Right lobe of liver (tissue), 4 donors: ENCODE measurements around the gene RGS3.

ENCODE experiments used
- CTCF ChIP-seq, 4 donors: fragments of 200-600 bp in 3 of 4; fragments of 450-650 bp in 1 of 4; IDR thresholded peaks; one replicate each; pipeline versions ENCODE4 v1.5.1 to v1.8.0; 2016 to 2022; ENCODE audit warnings: antibody characterized with exemption in 4 of 4, mild to moderate bottlenecking in 2 of 4
- POLR2A ChIP-seq: fragments of 450-650 bp; IDR thresholded peaks from one replicate; pipeline ENCODE4 v1.6.1; 2017; ENCODE audit warnings: antibody characterized with exemption, mild to moderate bottlenecking
- donor health status: DM: no; HTN: no; CAD: no.
- donor health status: DM: no; HTN: no; CAD: no.
- donor health status: DM: no; HTN: yes; CAD: no.

- TF ChIP-seq CTCF (IDR thresholded peaks at IDR 0.05) (no peak), POLR2A (no peak)
Measured at GRCh38 chr9:113529336-113530009, 65.9 kb downstream of the RGS3 start.
